Measurements from ENCODE around the gene LBHD2. TPM values are rescaled to one million over a fixed set of nuclear protein-coding genes. Genes with fewer than 3 reads are reported as not detected.

The LBHD2 gene
- total and polyA plus RNA-seq, 2 of the 13 experiments (the other 11 are each of a cell fraction or from before 2014, with no cell fraction given), result 0.67 to 1.00 TPM

GRCh38 chr14:103100281-103101121 lies 16.5 kb downstream of the LBHD2 start (continued):
- TF ChIP-seq ZKSCAN5 (CRISPR knock-in tag; IDR thresholded peaks at IDR 0.05) (no peak), IRF9 (CRISPR knock-in tag; IDR thresholded peaks at IDR 0.05; ENCODE audit: borderline replicate concordance) (peak; percentile 77; the same call in 1 of the 2 replicates), ATRX (CRISPR knock-in tag; IDR thresholded peaks at IDR 0.05; ENCODE audit: borderline replicate concordance) (no peak), ZNF703 (CRISPR knock-in tag; IDR thresholded peaks at IDR 0.05; ENCODE audit: borderline replicate concordance) (peak; percentile 93; the same call in 1 of the 2 replicates), MAZ (IDR thresholded peaks at IDR 0.05; ENCODE audit: borderline replicate concordance, low read depth, low read length) (no peak; the same call in 1 of the 2 replicates), MAZ (CRISPR knock-in tag; IDR thresholded peaks at IDR 0.05; ENCODE audit: low read depth) (peak; percentile 80; the same call in 1 of the 2 replicates), EZH2 (conservative IDR thresholded peaks at IDR 0.05; ENCODE audit: low read depth, low read length) (no peak), ZNF607 (CRISPR knock-in tag; IDR thresholded peaks at IDR 0.05; ENCODE audit: borderline replicate concordance) (peak; percentile 75; the same call in 1 of the 2 replicates), NFKB2 (CRISPR knock-in tag; IDR thresholded peaks at IDR 0.05; ENCODE audit: borderline replicate concordance) (peak; percentile 49; the same call in 1 of the 2 replicates), ZNF788 (CRISPR knock-in tag; IDR thresholded peaks at IDR 0.05; ENCODE audit: borderline replicate concordance) (no peak; the same call in 1 of the 2 replicates), CC2D1A (CRISPR knock-in tag; IDR thresholded peaks at IDR 0.05) (no peak), ISX (CRISPR knock-in tag; conservative IDR thresholded peaks at IDR 0.05) (no peak; the same call in 1 of the 2 replicates), ZNF136 (CRISPR knock-in tag; IDR thresholded peaks at IDR 0.05; ENCODE audit: low read depth) (no peak), GPBP1L1 (CRISPR knock-in tag; IDR thresholded peaks at IDR 0.05) (no peak), ZNF589 (CRISPR knock-in tag; conservative IDR thresholded peaks at IDR 0.05) (no peak; the same call in 1 of the 2 replicates), ZHX2 (IDR thresholded peaks at IDR 0.05; ENCODE audit: low read depth) (peak; percentile 47; the same call in 1 of the 2 replicates), ZHX2 (CRISPR knock-in tag; IDR thresholded peaks at IDR 0.05; ENCODE audit: borderline replicate concordance) (peak; percentile 52; the same call in 1 of the 2 replicates), SNAPC5 (CRISPR knock-in tag; IDR thresholded peaks at IDR 0.05; ENCODE audit: borderline replicate concordance) (no peak), STAG1 (CRISPR knock-in tag; IDR thresholded peaks at IDR 0.05) (no peak)
